ENCODE results near the gene LRMDA. TPM values are rescaled to one million over a fixed set of nuclear protein-coding genes. Genes with fewer than 3 reads are reported as not detected.

LRMDA gene
- total RNA-seq, 1 experiment from 2014 or later, result 4.8 TPM

GRCh38 chr10:76388321-76389023, 957.0 kb downstream of the LRMDA start:
- H3K27ac ChIP-seq (ENCODE audit: low read depth, low read length), result no peak overlapping the region
- ChIA-PET POLR2A (no interaction called here), RAD21 (ENCODE audit: low non-redundant PET in 1 of 2, low total read pairs in 2 of 2, uncharacterized antibody in 2 of 2, unreplicated experiment in 2 of 2) (no interaction called here), CTCF (no interaction called here)
- H3K36me3 ChIP-seq (ENCODE audit: control insufficient read depth in 1 of 2, insufficient read depth in 2 of 2, low read length in 2 of 2), result no peaks in the 10 kb centered on the region
- ATAC-seq (no peak), DNase-seq (ENCODE audit: low read depth, low spot score) (no peak)
- no peaks in the 10 kb centered on the region; the same call in 1 of the 2 replicates for H4K20me1 ChIP-seq (ENCODE audit: insufficient read depth)
- no peak overlapping the region for H3K4me2 ChIP-seq (ENCODE audit: low read length)
- no peak overlapping the region for H3K4me3 ChIP-seq (replicated peaks in 1 of 2; ENCODE audit: low read depth in 1 of 2, low read length in 2 of 2)
- no TSS peak for BruUV-seq (replicated peaks)
- H3K9me3 ChIP-seq (ENCODE audit: control insufficient read depth in 1 of 2, insufficient read depth in 1 of 2, low read depth in 1 of 2, low read length in 2 of 2), result no peaks in the 10 kb centered on the region
- H3K9ac ChIP-seq (ENCODE audit: low read length), result no peak overlapping the region
- H3K4me1 ChIP-seq (ENCODE audit: control insufficient read depth in 1 of 2, insufficient read depth in 2 of 2, low read length in 2 of 2), result no peaks in the 10 kb centered on the region
- H2AFZ ChIP-seq (ENCODE audit: low read depth, low read length, poor library complexity, severe bottlenecking), result no peak overlapping the region
- intact Hi-C loops (cut with micrococcal nuclease), result no loop called here
- H3K27me3 ChIP-seq (ENCODE audit: insufficient read depth, low read length), result peaks cover 10% of the 10 kb centered on the region; the same call in 1 of the 2 replicates
- no peaks in the 10 kb centered on the region for H3K9me2 ChIP-seq (ENCODE audit: insufficient read depth)
- TF ChIP-seq ZBTB33 (IDR thresholded peaks at IDR 0.05; ENCODE audit: extremely low read depth, insufficient replicate concordance, low read length), result no peak
- no peak for TF ChIP-seq TCF7L2 (IDR thresholded peaks at IDR 0.05; ENCODE audit: borderline replicate concordance, extremely low read depth, insufficient read depth, insufficient read length)
- TF ChIP-seq ATF3 (IDR thresholded peaks at IDR 0.05), result no peak
- no peak for TF ChIP-seq POLR2A (IDR thresholded peaks at IDR 0.05; ENCODE audit: borderline replicate concordance, extremely low read depth, insufficient read depth, insufficient read length)
- TF ChIP-seq SIN3A (IDR thresholded peaks at IDR 0.05; ENCODE audit: low read depth), result no peak
- no peak for TF ChIP-seq FOSL1 (IDR thresholded peaks at IDR 0.05; ENCODE audit: low read depth)
- no peak for TF ChIP-seq POLR2AphosphoS5 (IDR thresholded peaks at IDR 0.05; ENCODE audit: low read depth, low read length)
- TF ChIP-seq CEBPB (IDR thresholded peaks at IDR 0.05; ENCODE audit: low read depth), result no peak
- no peak for TF ChIP-seq EZH2 (IDR thresholded peaks at IDR 0.05)
- no peaks in the 10 kb centered on the region for H3K79me2 ChIP-seq (ENCODE audit: insufficient read depth, low read length)

Data from HCT116 (cell line).